GM23338 (cell line): ENCODE measurements around the gene TNFRSF19. TPM values are rescaled to one million over a fixed set of nuclear protein-coding genes. Genes with fewer than 3 reads are reported as not detected.

Source experiments
- ATAC-seq: fragments of 200-7000 bp; cut with Tn5 transposase; 3 replicates; pipeline ENCODE4 v1.9.1; 2020
- DNase-seq: peaks from one replicate; pipeline ENCODE4 v3.0.0-alpha.2; 2015; ENCODE audit warnings: low spot score
- H2AFZ ChIP-seq: fragments of 200-600 bp; sonication (generic); 2 replicates; pipeline ENCODE4 v1.8.0; 2016; ENCODE audit warnings: antibody characterized with exemption, mild to moderate bottlenecking, moderate library complexity
- H3F3A ChIP-seq: fragments of 200-600 bp; sonication (generic); replicated peaks from 2 replicates; pipeline ENCODE4 v1.8.0; 2017; ENCODE audit warnings: antibody characterized with exemption, mixed run types, low read depth
- H3K27ac ChIP-seq: fragments of 200-600 bp; sonication (generic); 2 replicates; pipeline ENCODE4 v1.6.1; 2016; ENCODE audit warnings: low read depth
- H3K27me3 ChIP-seq: fragments of 200-600 bp; sonication (generic); 2 replicates; pipeline ENCODE4 v1.8.0; 2016; ENCODE audit warnings: mild to moderate bottlenecking, mixed run types, moderate library complexity; ENCODE audit not compliant: insufficient read depth
- H3K36me3 ChIP-seq: fragments of 200-600 bp; sonication (generic); 2 replicates; pipeline ENCODE4 v1.8.0; 2016; ENCODE audit warnings: mild to moderate bottlenecking; ENCODE audit not compliant: insufficient read depth
- H3K4me1 ChIP-seq: fragments of 200-600 bp; sonication (generic); 2 replicates; pipeline ENCODE4 v1.8.0; 2016; ENCODE audit warnings: mild to moderate bottlenecking, moderate library complexity; ENCODE audit not compliant: insufficient read depth
- H3K4me2 ChIP-seq: fragments of 200-600 bp; sonication (generic); 2 replicates; pipeline ENCODE4 v1.7.1; 2017; ENCODE audit warnings: mixed run types
- H3K4me3 ChIP-seq: fragments of 200-600 bp; sonication (generic); 2 replicates; pipeline ENCODE4 v1.6.1; 2016; ENCODE audit warnings: mixed run types
- H3K79me2 ChIP-seq: fragments of 200-600 bp; sonication (generic); replicated peaks from 2 replicates; pipeline ENCODE4 v1.8.0; 2017; ENCODE audit warnings: mild to moderate bottlenecking; ENCODE audit not compliant: insufficient read depth
- H3K9me2 ChIP-seq: fragments of 200-600 bp; sonication (generic); 2 replicates; pipeline ENCODE4 v1.8.0; 2017; ENCODE audit not compliant: insufficient read depth
- H4K20me1 ChIP-seq: fragments of 200-600 bp; sonication (generic); replicated peaks from 2 replicates; pipeline ENCODE4 v1.8.0; 2017; ENCODE audit warnings: mild to moderate bottlenecking; ENCODE audit not compliant: insufficient read depth
- H3K27ac Mint-ChIP-seq: 2 replicates; pipeline ENCODE4 v1.8.0; 2020; ENCODE audit warnings: inconsistent platforms, mild to moderate bottlenecking, moderate library complexity, mixed read lengths
- H3K27me3 Mint-ChIP-seq: 3 replicates; pipeline ENCODE4 v1.8.0; 2022; ENCODE audit warnings: low read depth, mild to moderate bottlenecking, moderate library complexity, mixed read lengths, inconsistent platforms; ENCODE audit not compliant: insufficient read depth, poor library complexity
- H3K36me3 Mint-ChIP-seq: 3 replicates; pipeline ENCODE4 v1.8.0; 2021; ENCODE audit warnings: low read depth, mild to moderate bottlenecking, inconsistent platforms, moderate library complexity, mixed read lengths
- H3K4me1 Mint-ChIP-seq: 3 replicates; pipeline ENCODE4 v1.8.0; 2020; ENCODE audit warnings: mild to moderate bottlenecking, inconsistent platforms, mixed read lengths
- H3K4me3 Mint-ChIP-seq: 3 replicates; pipeline ENCODE4 v1.8.0; 2021; ENCODE audit warnings: moderate library complexity, mild to moderate bottlenecking, inconsistent platforms, mixed read lengths
- H3K9me3 Mint-ChIP-seq: 3 replicates; pipeline ENCODE4 v1.8.0; 2020; ENCODE audit warnings: moderate library complexity, mild to moderate bottlenecking, inconsistent platforms, mixed read lengths
- CREB1 ChIP-seq: fragments of 250-450 bp; sonication (Bioruptor Pico); IDR thresholded peaks from 2 replicates; pipeline ENCODE4 v1.5.0; 2020; ENCODE audit warnings: low read depth, mild to moderate bottlenecking, moderate library complexity
- EZH2 ChIP-seq: fragments of 200-600 bp; sonication (generic); IDR thresholded peaks from one replicate; pipeline ENCODE4 v1.8.0; 2017; ENCODE audit warnings: antibody characterized with exemption, mild to moderate bottlenecking, low read depth; ENCODE audit not compliant: unreplicated experiment
- EZH2phosphoT487 ChIP-seq: fragments of 200-600 bp; sonication (generic); IDR thresholded peaks from one replicate; pipeline ENCODE4 v1.8.1; 2018; ENCODE audit warnings: antibody characterized with exemption; ENCODE audit not compliant: unreplicated experiment
- JUNB ChIP-seq: IDR thresholded peaks from one replicate; pipeline ENCODE4 v1.6.1; 2016; ENCODE audit warnings: antibody characterized with exemption; ENCODE audit not compliant: unreplicated experiment
- NANOG ChIP-seq: IDR thresholded peaks from 2 replicates; pipeline ENCODE4 v1.6.1; 2016; ENCODE audit warnings: antibody characterized with exemption, borderline replicate concordance
- POLR2AphosphoS5 ChIP-seq: IDR thresholded peaks from 2 replicates; pipeline ENCODE4 v1.6.1; 2016; ENCODE audit warnings: antibody characterized with exemption, low read depth
- STAT1 ChIP-seq: IDR thresholded peaks from one replicate; pipeline ENCODE4 v1.6.1; 2016; ENCODE audit warnings: antibody characterized with exemption; ENCODE audit not compliant: unreplicated experiment
- ZNF114 ChIP-seq: fragments of 250-450 bp; sonication (Bioruptor Pico); IDR thresholded peaks from 2 replicates; pipeline ENCODE4 v1.5.0; 2020; ENCODE audit warnings: mild to moderate bottlenecking, moderate library complexity
- ZNF331 ChIP-seq: fragments of 250-450 bp; sonication (Bioruptor Pico); IDR thresholded peaks from 2 replicates; pipeline ENCODE4 v1.5.0; 2020; ENCODE audit warnings: low read depth, mild to moderate bottlenecking, moderate library complexity
- polyA plus RNA-seq: library from polyadenylated mRNA; unstranded; fragments of >200 nt; fragmentation: Nextera tagmentation; extraction: Ambion mirVana; gene quantifications from 2 replicates; pipeline ENCODE4 v1.2.1, GENCODE V29; 2016
- total RNA-seq: library from RNA; depleted of rRNA; stranded (reverse); fragments of >200 nt; shearing (Covaris generic); gene quantifications from 2 replicates; pipeline ENCODE4 v1.2.3, GENCODE V29; 2014
- TF ChIP-seq, protein P1 (sequence below): IDR thresholded peaks from 2 replicates; pipeline ENCODE4 v1.6.1; 2016; ENCODE audit warnings: antibody characterized with exemption
- TF ChIP-seq, protein P2 (sequence below), 2 experiments: fragments of 200-600 bp in 1 of 2; sonication (generic) in 1 of 2; conservative IDR thresholded peaks; 2 replicates each; pipeline versions ENCODE4 v1.5.1 to v1.6.1; 2016 to 2017; ENCODE audit warnings: antibody characterized with exemption in 2 of 2, low read depth in 2 of 2, mild to moderate bottlenecking in 2 of 2, moderate library complexity in 1 of 2
- TF ChIP-seq, protein P3 (sequence below): IDR thresholded peaks from one replicate; pipeline ENCODE4 v1.6.1; 2018; ENCODE audit warnings: antibody characterized with exemption; ENCODE audit not compliant: unreplicated experiment
- TF ChIP-seq, protein P4 (sequence below): fragments of 250-450 bp; sonication (Bioruptor Pico); IDR thresholded peaks from 2 replicates; pipeline ENCODE4 v1.5.0; 2020; ENCODE audit warnings: mild to moderate bottlenecking, moderate library complexity

TNFRSF19 gene
- total and polyA plus RNA-seq, 2 experiments from 2014 or later: 0.21 to 0.35 TPM

DNA sequence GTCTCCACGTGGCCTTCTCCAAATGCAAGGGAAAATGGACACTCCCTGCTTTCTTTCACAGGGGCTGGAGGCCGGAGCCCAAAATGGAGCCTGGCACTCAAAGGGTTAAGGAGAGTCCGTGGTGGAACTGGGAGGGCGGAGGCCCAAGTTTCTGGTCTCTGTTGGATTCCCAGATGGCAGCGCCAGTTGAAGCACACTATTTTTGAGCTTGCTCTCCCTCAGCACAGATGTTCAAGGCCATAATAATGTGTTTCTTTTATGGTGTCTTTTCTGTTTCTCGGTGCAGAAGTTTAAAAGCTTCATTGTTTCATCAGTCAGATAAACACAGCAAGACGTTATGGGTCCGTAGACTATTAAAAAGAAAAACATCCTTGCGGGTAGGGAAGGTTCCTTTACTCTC lies 67.6 kb downstream of the TNFRSF19 start:
- Histone ChIP-seq H3K9me2 (no peaks in the 10 kb centered on the region), H3K36me3 (no peaks in the 10 kb centered on the region), H3K4me1 (peaks cover 29% of the 10 kb centered on the region), H3K27ac (no peak overlapping the region), H3K79me2 (no peaks in the 10 kb centered on the region), H2AFZ (peak overlapping the region; percentile 45), H3K4me2 (peak overlapping the region; percentile 49), H3F3A (no peaks in the 10 kb centered on the region), H4K20me1 (no peaks in the 10 kb centered on the region), H3K4me3 (0 out of 2 replicates have a peak overlapping the region, but pooled peaks have one; percentile 10), H3K27me3 (no peaks in the 10 kb centered on the region)
- Mint-ChIP-seq H3K4me3 (no peak overlapping the region), H3K36me3 (no peaks in the 10 kb centered on the region), H3K27ac (no peak overlapping the region; the same call in 1 of the 2 replicates), H3K9me3 (no peaks in the 10 kb centered on the region), H3K4me1 (peaks cover 35% of the 10 kb centered on the region), H3K27me3 (peaks cover 14% of the 10 kb centered on the region)
- ATAC-seq (peak; percentile 29), DNase-seq (peak; percentile 61)
- TF ChIP-seq EZH2: no peak
- TF ChIP-seq STAT1: no peak
- TF ChIP-seq, protein P1, sequence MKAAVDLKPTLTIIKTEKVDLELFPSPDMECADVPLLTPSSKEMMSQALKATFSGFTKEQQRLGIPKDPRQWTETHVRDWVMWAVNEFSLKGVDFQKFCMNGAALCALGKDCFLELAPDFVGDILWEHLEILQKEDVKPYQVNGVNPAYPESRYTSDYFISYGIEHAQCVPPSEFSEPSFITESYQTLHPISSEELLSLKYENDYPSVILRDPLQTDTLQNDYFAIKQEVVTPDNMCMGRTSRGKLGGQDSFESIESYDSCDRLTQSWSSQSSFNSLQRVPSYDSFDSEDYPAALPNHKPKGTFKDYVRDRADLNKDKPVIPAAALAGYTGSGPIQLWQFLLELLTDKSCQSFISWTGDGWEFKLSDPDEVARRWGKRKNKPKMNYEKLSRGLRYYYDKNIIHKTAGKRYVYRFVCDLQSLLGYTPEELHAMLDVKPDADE: no peak
- TF ChIP-seq, protein P2, sequence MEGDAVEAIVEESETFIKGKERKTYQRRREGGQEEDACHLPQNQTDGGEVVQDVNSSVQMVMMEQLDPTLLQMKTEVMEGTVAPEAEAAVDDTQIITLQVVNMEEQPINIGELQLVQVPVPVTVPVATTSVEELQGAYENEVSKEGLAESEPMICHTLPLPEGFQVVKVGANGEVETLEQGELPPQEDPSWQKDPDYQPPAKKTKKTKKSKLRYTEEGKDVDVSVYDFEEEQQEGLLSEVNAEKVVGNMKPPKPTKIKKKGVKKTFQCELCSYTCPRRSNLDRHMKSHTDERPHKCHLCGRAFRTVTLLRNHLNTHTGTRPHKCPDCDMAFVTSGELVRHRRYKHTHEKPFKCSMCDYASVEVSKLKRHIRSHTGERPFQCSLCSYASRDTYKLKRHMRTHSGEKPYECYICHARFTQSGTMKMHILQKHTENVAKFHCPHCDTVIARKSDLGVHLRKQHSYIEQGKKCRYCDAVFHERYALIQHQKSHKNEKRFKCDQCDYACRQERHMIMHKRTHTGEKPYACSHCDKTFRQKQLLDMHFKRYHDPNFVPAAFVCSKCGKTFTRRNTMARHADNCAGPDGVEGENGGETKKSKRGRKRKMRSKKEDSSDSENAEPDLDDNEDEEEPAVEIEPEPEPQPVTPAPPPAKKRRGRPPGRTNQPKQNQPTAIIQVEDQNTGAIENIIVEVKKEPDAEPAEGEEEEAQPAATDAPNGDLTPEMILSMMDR (conservative IDR thresholded peaks at IDR 0.05; ENCODE audit: low read depth in 2 of 2): no peak
- no peak for TF ChIP-seq EZH2phosphoT487
- TF ChIP-seq ZNF114 (CRISPR knock-in tag): no peak
- no peak for TF ChIP-seq NANOG
- TF ChIP-seq, protein P3, sequence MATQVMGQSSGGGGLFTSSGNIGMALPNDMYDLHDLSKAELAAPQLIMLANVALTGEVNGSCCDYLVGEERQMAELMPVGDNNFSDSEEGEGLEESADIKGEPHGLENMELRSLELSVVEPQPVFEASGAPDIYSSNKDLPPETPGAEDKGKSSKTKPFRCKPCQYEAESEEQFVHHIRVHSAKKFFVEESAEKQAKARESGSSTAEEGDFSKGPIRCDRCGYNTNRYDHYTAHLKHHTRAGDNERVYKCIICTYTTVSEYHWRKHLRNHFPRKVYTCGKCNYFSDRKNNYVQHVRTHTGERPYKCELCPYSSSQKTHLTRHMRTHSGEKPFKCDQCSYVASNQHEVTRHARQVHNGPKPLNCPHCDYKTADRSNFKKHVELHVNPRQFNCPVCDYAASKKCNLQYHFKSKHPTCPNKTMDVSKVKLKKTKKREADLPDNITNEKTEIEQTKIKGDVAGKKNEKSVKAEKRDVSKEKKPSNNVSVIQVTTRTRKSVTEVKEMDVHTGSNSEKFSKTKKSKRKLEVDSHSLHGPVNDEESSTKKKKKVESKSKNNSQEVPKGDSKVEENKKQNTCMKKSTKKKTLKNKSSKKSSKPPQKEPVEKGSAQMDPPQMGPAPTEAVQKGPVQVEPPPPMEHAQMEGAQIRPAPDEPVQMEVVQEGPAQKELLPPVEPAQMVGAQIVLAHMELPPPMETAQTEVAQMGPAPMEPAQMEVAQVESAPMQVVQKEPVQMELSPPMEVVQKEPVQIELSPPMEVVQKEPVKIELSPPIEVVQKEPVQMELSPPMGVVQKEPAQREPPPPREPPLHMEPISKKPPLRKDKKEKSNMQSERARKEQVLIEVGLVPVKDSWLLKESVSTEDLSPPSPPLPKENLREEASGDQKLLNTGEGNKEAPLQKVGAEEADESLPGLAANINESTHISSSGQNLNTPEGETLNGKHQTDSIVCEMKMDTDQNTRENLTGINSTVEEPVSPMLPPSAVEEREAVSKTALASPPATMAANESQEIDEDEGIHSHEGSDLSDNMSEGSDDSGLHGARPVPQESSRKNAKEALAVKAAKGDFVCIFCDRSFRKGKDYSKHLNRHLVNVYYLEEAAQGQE: no peak
- no peak for TF ChIP-seq ZNF331 (CRISPR knock-in tag)
- no peak for TF ChIP-seq JUNB
- TF ChIP-seq, protein P4, sequence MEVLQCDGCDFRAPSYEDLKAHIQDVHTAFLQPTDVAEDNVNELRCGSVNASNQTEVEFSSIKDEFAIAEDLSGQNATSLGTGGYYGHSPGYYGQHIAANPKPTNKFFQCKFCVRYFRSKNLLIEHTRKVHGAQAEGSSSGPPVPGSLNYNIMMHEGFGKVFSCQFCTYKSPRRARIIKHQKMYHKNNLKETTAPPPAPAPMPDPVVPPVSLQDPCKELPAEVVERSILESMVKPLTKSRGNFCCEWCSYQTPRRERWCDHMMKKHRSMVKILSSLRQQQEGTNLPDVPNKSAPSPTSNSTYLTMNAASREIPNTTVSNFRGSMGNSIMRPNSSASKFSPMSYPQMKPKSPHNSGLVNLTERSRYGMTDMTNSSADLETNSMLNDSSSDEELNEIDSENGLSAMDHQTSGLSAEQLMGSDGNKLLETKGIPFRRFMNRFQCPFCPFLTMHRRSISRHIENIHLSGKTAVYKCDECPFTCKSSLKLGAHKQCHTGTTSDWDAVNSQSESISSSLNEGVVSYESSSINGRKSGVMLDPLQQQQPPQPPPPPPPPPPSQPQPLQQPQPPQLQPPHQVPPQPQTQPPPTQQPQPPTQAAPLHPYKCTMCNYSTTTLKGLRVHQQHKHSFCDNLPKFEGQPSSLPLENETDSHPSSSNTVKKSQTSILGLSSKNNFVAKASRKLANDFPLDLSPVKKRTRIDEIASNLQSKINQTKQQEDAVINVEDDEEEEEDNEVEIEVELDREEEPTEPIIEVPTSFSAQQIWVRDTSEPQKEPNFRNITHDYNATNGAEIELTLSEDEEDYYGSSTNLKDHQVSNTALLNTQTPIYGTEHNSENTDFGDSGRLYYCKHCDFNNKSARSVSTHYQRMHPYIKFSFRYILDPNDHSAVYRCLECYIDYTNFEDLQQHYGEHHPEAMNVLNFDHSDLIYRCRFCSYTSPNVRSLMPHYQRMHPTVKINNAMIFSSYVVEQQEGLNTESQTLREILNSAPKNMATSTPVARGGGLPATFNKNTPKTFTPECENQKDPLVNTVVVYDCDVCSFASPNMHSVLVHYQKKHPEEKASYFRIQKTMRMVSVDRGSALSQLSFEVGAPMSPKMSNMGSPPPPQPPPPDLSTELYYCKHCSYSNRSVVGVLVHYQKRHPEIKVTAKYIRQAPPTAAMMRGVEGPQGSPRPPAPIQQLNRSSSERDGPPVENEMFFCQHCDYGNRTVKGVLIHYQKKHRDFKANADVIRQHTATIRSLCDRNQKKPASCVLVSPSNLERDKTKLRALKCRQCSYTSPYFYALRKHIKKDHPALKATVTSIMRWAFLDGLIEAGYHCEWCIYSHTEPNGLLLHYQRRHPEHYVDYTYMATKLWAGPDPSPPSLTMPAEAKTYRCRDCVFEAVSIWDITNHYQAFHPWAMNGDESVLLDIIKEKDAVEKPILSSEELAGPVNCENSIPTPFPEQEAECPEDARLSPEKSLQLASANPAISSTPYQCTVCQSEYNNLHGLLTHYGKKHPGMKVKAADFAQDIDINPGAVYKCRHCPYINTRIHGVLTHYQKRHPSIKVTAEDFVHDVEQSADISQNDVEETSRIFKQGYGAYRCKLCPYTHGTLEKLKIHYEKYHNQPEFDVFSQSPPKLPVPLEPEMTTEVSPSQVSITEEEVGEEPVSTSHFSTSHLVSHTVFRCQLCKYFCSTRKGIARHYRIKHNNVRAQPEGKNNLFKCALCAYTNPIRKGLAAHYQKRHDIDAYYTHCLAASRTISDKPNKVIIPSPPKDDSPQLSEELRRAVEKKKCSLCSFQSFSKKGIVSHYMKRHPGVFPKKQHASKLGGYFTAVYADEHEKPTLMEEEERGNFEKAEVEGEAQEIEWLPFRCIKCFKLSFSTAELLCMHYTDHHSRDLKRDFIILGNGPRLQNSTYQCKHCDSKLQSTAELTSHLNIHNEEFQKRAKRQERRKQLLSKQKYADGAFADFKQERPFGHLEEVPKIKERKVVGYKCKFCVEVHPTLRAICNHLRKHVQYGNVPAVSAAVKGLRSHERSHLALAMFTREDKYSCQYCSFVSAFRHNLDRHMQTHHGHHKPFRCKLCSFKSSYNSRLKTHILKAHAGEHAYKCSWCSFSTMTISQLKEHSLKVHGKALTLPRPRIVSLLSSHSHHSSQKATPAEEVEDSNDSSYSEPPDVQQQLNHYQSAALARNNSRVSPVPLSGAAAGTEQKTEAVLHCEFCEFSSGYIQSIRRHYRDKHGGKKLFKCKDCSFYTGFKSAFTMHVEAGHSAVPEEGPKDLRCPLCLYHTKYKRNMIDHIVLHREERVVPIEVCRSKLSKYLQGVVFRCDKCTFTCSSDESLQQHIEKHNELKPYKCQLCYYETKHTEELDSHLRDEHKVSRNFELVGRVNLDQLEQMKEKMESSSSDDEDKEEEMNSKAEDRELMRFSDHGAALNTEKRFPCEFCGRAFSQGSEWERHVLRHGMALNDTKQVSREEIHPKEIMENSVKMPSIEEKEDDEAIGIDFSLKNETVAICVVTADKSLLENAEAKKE (CRISPR knock-in tag): no peak
- no peak for TF ChIP-seq CREB1
- TF ChIP-seq POLR2AphosphoS5: no peak
